Kidney (tissue), 14 donors: Measurements from ENCODE around the gene CYP20A1. TPM values are rescaled to one million over a fixed set of nuclear protein-coding genes. Genes with fewer than 3 reads are reported as not detected.
"Not testable (repeated sequence)": the region's sequence is repeated elsewhere in the genome, so short reads cannot be mapped to it uniquely, and the experiment has no call there.

Experiments
- DNase-seq, 5 donors: peaks; one replicate each; pipeline ENCODE4 v3.0.0-alpha.2; 2013 to 2020
- FAIRE-seq: peaks from 2 replicates; lab custom pipeline; 2012; peaks lifted over from hg19 to GRCh38; lab: Jason Lieb, UNC
- H3K27ac ChIP-seq, 2 donors: one replicate each; pipeline ENCODE4 v1.7.0; 2013; ENCODE audit warnings: low read depth in 2 of 2, low read length in 2 of 2, inconsistent platforms in 1 of 2
- H3K27me3 ChIP-seq: one replicate; pipeline ENCODE4 v1.7.1; 2013; ENCODE audit warnings: low read length, inconsistent platforms; ENCODE audit not compliant: control insufficient read depth, insufficient read depth
- H3K36me3 ChIP-seq, 3 donors: one replicate each; pipeline versions ENCODE4 v1.7.0 to v1.7.1; 2013; ENCODE audit warnings: low read length in 3 of 3, control low read depth in 1 of 3, inconsistent platforms in 1 of 3; ENCODE audit not compliant: insufficient read depth in 3 of 3, control insufficient read depth in 2 of 3
- H3K4me1 ChIP-seq, 3 donors: one replicate each; pipeline versions ENCODE4 v1.7.0 to v1.7.1; 2013; ENCODE audit warnings: low read length in 3 of 3, inconsistent platforms in 1 of 3, low read depth in 1 of 3; ENCODE audit not compliant: control insufficient read depth in 2 of 3, insufficient read depth in 2 of 3
- H3K4me3 ChIP-seq, 3 donors: one replicate each; pipeline versions ENCODE4 v1.7.0 to v1.8.1; 2013; ENCODE audit warnings: low read length in 3 of 3, control low read depth in 1 of 3, inconsistent platforms in 1 of 3
- H3K9ac ChIP-seq, 3 donors: one replicate each; pipeline versions ENCODE4 v1.7.0 to v1.7.1; 2013; ENCODE audit warnings: low read length in 3 of 3, control low read depth in 1 of 3, inconsistent platforms in 1 of 3
- H3K9me3 ChIP-seq, 3 donors: one replicate each; pipeline versions ENCODE4 v1.7.0 to v1.7.1; 2013; ENCODE audit warnings: low read length in 3 of 3, control low read depth in 1 of 3, inconsistent platforms in 1 of 3; ENCODE audit not compliant: control insufficient read depth in 2 of 3, insufficient read depth in 1 of 3
- CTCF ChIP-seq: IDR thresholded peaks from 3 replicates; pipeline ENCODE4 v1.5.1; 2012; ENCODE audit warnings: mild to moderate bottlenecking, moderate library complexity, borderline replicate concordance; ENCODE audit not compliant: insufficient read depth; ENCODE audit errors: extremely low read depth
- intact Hi-C: fragments of 100-400 bp; cut with DNase I; formaldehyde crosslinking; loops from one replicate; pipeline ENCODE4 v1.11.1; 2022
- polyA plus RNA-seq: library from polyadenylated mRNA; stranded (reverse); fragments of 350-450 nt; fragmentation: Illumina TruSeq; extraction: RNeasy Lipid Tissue Mini Kit (QIAGEN cat#74804); gene quantifications from one replicate; pipeline ENCODE4 v1.2.3, GENCODE V29; 2014; ENCODE audit warnings: low read depth, low replicate concordance; ENCODE audit not compliant: insufficient read depth
- total RNA-seq: library from RNA; stranded (reverse); fragmentation: NEBNext Ultra II Directional; extraction: Animal tissue kit (Norgen Biotek cat#: 25700); gene quantifications from one replicate; pipeline ENCODE4 v1.2.1, GENCODE V29; 2021
- donor health status: control.
- donor health status: control.
- donor health status: control.
- donor health status: control.
- donor health status: control.
- donor health status: DM: yes; HTN: yes; CAD: no.
- donor health status: Normal renal cell carcinoma (clear cell type).

Gene CYP20A1
- total and polyA plus RNA-seq, 2 donors from 2014 or later: 11.6 to 41.2 TPM

GRCh38 chr2:203338322-203338721, 99.5 kb downstream of the CYP20A1 start:
- no peak overlapping the region for H3K27ac ChIP-seq
- no peak overlapping the region for H3K9ac ChIP-seq
- DNase-seq (no peak), FAIRE-seq (no peak)
- H3K36me3 ChIP-seq: peaks cover 0 to 2% (median 0%) of the 10 kb centered on the region in 3 donors
- intact Hi-C loops: no loop called here
- TF ChIP-seq CTCF: no peak
- H3K4me3 ChIP-seq: no peak overlapping the region
- H3K4me1 ChIP-seq: peaks cover 0 to 4% (median 3%) of the 10 kb centered on the region in 3 donors
- peaks cover 0 to 1% (median 0%) of the 10 kb centered on the region in 3 donors for H3K9me3 ChIP-seq
- H3K27me3 ChIP-seq: no peaks in the 10 kb centered on the region

- TF ChIP-seq CTCF: no peak
Observed at GRCh38 chr2:203340791-203341487, 102.1 kb downstream of the CYP20A1 start.

GRCh38 chr2:203341741-203342310, 103.0 kb downstream of the CYP20A1 start:
- Histone ChIP-seq H3K9ac (no peak overlapping the region), H3K4me1 (peaks cover 0 to 4% (median 3%) of the 10 kb centered on the region in 3 donors), H3K36me3 (no peaks in the 10 kb centered on the region), H3K9me3 (no peaks in the 10 kb centered on the region), H3K4me3 (no peak overlapping the region), H3K27ac (no peak overlapping the region), H3K27me3 (no peaks in the 10 kb centered on the region)
- DNase-seq: no peak
- intact Hi-C loops: no loop called here
- no peak for FAIRE-seq
- no peak for TF ChIP-seq CTCF

More at GRCh38 chr2:203340791-203341487, 102.1 kb downstream of the CYP20A1 start:
- H3K4me1 ChIP-seq: peaks cover 0 to 4% (median 3%) of the 10 kb centered on the region in 3 donors
- no peak overlapping the region for H3K9ac ChIP-seq
- DNase-seq (peak in 1 of 5 donors; percentile 38), FAIRE-seq (no peak)
- intact Hi-C loops: no loop called here
- H3K9me3 ChIP-seq: peaks cover 0 to 1% (median 0%) of the 10 kb centered on the region in 3 donors
- H3K27me3 ChIP-seq: no peaks in the 10 kb centered on the region
- no peak overlapping the region for H3K4me3 ChIP-seq
- H3K36me3 ChIP-seq: no peaks in the 10 kb centered on the region
- H3K27ac ChIP-seq: no peak overlapping the region

- FAIRE-seq, H3K27ac ChIP-seq, intact Hi-C loops: not testable (repeated sequence)
Observed at GRCh38 chr2:203342374-203342773, 103.6 kb downstream of the CYP20A1 start.

More at GRCh38 chr2:203342374-203342773, 103.6 kb downstream of the CYP20A1 start:
- not testable (repeated sequence) for H3K9me3 ChIP-seq, H3K27me3 ChIP-seq, H3K4me3 ChIP-seq, H3K36me3 ChIP-seq, DNase-seq, H3K4me1 ChIP-seq, H3K9ac ChIP-seq
